ENCODE measurements around the gene LRRC49. TPM values are rescaled to one million over a fixed set of nuclear protein-coding genes. Genes with fewer than 3 reads are reported as not detected.

LRRC49 gene
- total RNA-seq, 2 experiments from 2014 or later, result not detected

DNA sequence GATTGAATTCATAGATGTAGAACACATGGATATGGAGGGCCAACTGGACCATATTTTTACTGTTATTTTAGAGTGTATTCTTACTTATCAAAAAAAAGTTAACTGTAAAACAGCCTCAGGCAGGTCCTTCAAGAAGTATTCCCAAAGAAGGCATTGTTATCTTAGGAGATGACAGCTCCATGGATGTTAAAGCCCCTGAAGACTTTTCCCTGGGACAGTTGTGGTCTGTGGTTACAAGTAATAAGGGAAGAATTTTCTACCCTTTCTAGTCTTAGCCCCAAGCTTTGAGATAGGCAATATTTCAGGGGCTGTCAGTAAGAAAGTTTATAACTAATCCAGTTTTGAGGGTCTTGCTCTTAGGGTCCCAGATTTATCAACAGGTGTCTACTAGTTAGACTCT is 62.5 kb downstream of the LRRC49 start:
- intact Hi-C loops (cut with micrococcal nuclease; ENCODE audit: unreplicated experiment), result no loop called here
- H3K27ac ChIP-seq (ENCODE audit: low read depth, low read length, poor library complexity, severe bottlenecking), result no peak overlapping the region
- no peaks in the 10 kb centered on the region for H3K9me3 ChIP-seq (ENCODE audit: low read length)
- no peaks in the 10 kb centered on the region for H3K9me2 ChIP-seq (ENCODE audit: insufficient read depth, low read length)
- no peaks in the 10 kb centered on the region for H3K4me1 ChIP-seq (ENCODE audit: insufficient read depth, low read length, poor library complexity, severe bottlenecking)
- no TSS peak for BruUV-seq (replicated peaks)
- DNase-seq (ENCODE audit: low spot score), result no peak
- CTCF ChIA-PET (ENCODE audit: unreplicated experiment), result no interaction called here
- H3K4me3 ChIP-seq (ENCODE audit: low read depth, low read length, poor library complexity, severe bottlenecking), result no peak overlapping the region
- TF ChIP-seq CTCF (conservative IDR thresholded peaks at IDR 0.05; ENCODE audit: low read length), result no peak
- TF ChIP-seq EZH2phosphoT487 (IDR thresholded peaks at IDR 0.05; ENCODE audit: borderline replicate concordance, low read depth, low read length), result no peak
- no peaks in the 10 kb centered on the region for H4K20me1 ChIP-seq (ENCODE audit: insufficient read depth, low read length)
- POLR2A ChIA-PET, result no interaction called here
- H3K4me2 ChIP-seq (ENCODE audit: low read length), result no peak overlapping the region
- no peak overlapping the region for H2AFZ ChIP-seq (ENCODE audit: low read length)
- H3K79me2 ChIP-seq (ENCODE audit: insufficient read depth, low read depth, low read length), result no peaks in the 10 kb centered on the region
- H3K36me3 ChIP-seq (ENCODE audit: insufficient read depth, low read length), result no peaks in the 10 kb centered on the region

- TF ChIP-seq EZH2phosphoT487 (IDR thresholded peaks at IDR 0.05; ENCODE audit: borderline replicate concordance, low read depth, low read length), result no peak
- TF ChIP-seq CTCF (conservative IDR thresholded peaks at IDR 0.05; ENCODE audit: low read length), result no peak
- H3K79me2 ChIP-seq (ENCODE audit: insufficient read depth, low read depth, low read length), result no peaks in the 10 kb centered on the region
- no peaks in the 10 kb centered on the region for H3K4me1 ChIP-seq (ENCODE audit: insufficient read depth, low read length, poor library complexity, severe bottlenecking)
- H3K9me3 ChIP-seq (ENCODE audit: low read length), result no peaks in the 10 kb centered on the region
- no peaks in the 10 kb centered on the region for H3K36me3 ChIP-seq (ENCODE audit: insufficient read depth, low read length)
- DNase-seq (ENCODE audit: low spot score), result no peak
- ChIA-PET CTCF (ENCODE audit: unreplicated experiment) (no interaction called here), POLR2A (no interaction called here)
- intact Hi-C loops (cut with micrococcal nuclease; ENCODE audit: unreplicated experiment), result no loop called here
- no peak overlapping the region for H2AFZ ChIP-seq (ENCODE audit: low read length)
- H3K4me3 ChIP-seq (ENCODE audit: low read depth, low read length, poor library complexity, severe bottlenecking), result no peak overlapping the region
- no peaks in the 10 kb centered on the region for H4K20me1 ChIP-seq (ENCODE audit: insufficient read depth, low read length)
- H3K4me2 ChIP-seq (ENCODE audit: low read length), result no peak overlapping the region
- no TSS peak for BruUV-seq (replicated peaks)
- H3K27ac ChIP-seq (ENCODE audit: low read depth, low read length, poor library complexity, severe bottlenecking), result no peak overlapping the region
- no peaks in the 10 kb centered on the region for H3K9me2 ChIP-seq (ENCODE audit: insufficient read depth, low read length)
Observed at GRCh38 chr15:70956201-70956995, 63.8 kb downstream of the LRRC49 start.

DNA sequence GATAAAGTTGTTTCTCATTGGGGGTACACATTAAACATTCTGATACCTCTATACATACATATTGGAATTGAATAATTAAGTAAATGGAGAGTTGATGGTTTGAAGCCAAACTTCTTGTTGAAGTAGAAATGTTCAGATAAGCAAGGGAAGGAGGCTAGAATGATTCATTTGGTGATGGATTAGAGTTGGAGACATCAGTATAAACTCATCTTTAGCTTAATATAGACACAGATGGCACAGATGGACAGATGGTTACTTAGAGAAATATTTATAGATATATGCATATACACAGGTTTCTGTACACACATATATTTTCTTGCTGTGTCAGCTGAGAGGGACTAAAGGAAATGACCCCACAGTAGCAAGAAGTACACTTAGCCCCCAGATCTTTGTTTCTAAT is 69.5 kb downstream of the LRRC49 start:
- intact Hi-C loops (cut with micrococcal nuclease; ENCODE audit: unreplicated experiment), result no loop called here
- Histone ChIP-seq H3K27ac (ENCODE audit: low read depth, low read length, poor library complexity, severe bottlenecking) (no peak overlapping the region), H3K9me3 (ENCODE audit: low read length) (no peaks in the 10 kb centered on the region), H3K9me2 (ENCODE audit: insufficient read depth, low read length) (no peaks in the 10 kb centered on the region), H3K4me2 (ENCODE audit: low read length) (no peak overlapping the region), H3K36me3 (ENCODE audit: insufficient read depth, low read length) (no peaks in the 10 kb centered on the region), H2AFZ (ENCODE audit: low read length) (no peak overlapping the region), H3K79me2 (ENCODE audit: insufficient read depth, low read depth, low read length) (no peaks in the 10 kb centered on the region), H4K20me1 (ENCODE audit: insufficient read depth, low read length) (no peaks in the 10 kb centered on the region), H3K4me1 (ENCODE audit: insufficient read depth, low read length, poor library complexity, severe bottlenecking) (no peaks in the 10 kb centered on the region), H3K4me3 (ENCODE audit: low read depth, low read length, poor library complexity, severe bottlenecking) (no peak overlapping the region)
- POLR2A ChIA-PET, result interaction anchor here (0.6 to 1.0 kb wide), 2 partner anchors 9 to 56 kb away, joined by 3 read pairs; no protein-coding TSS in a partner anchor
- BruUV-seq (replicated peaks), result no TSS peak
- TF ChIP-seq EZH2phosphoT487 (IDR thresholded peaks at IDR 0.05; ENCODE audit: borderline replicate concordance, low read depth, low read length) (no peak), CTCF (conservative IDR thresholded peaks at IDR 0.05; ENCODE audit: low read length) (no peak)
- CTCF ChIA-PET (ENCODE audit: unreplicated experiment), result no interaction called here
- no peak for DNase-seq (ENCODE audit: low spot score)
